HFF-Myc (cell line): ENCODE data around the gene LRRC57.
A peak's percentile ranks its signal among the peaks of the same experiment; 100 is the strongest.

Source experiments
- DNase-seq: peaks from one replicate; pipeline ENCODE4 v3.0.0-alpha.2; 2011; ENCODE audit warnings: low read depth; ENCODE audit errors: extremely low read depth
- H3K4me3 ChIP-seq: replicated peaks from 2 replicates; pipeline ENCODE4 v1.5.1; 2011; ENCODE audit warnings: low read depth, mild to moderate bottlenecking, control low read depth, low read length
- CTCF ChIP-seq: IDR thresholded peaks from 2 replicates; pipeline ENCODE4 v1.5.1; 2012; ENCODE audit warnings: mild to moderate bottlenecking, low read depth, low read length, control low read depth; ENCODE audit errors: missing control alignments

The LRRC57 gene

GRCh38 chr15:42502477-42502876, 46.1 kb downstream of the LRRC57 start:
- DNase-seq, result no peak
- no peak for TF ChIP-seq CTCF
- no peak overlapping the region for H3K4me3 ChIP-seq

- no peak for TF ChIP-seq CTCF
- no peak overlapping the region for H3K4me3 ChIP-seq
- DNase-seq, result no peak
Measured at GRCh38 chr15:42499858-42500609, 48.6 kb downstream of the LRRC57 start.

- no peak overlapping the region for H3K4me3 ChIP-seq
- no peak for DNase-seq
- TF ChIP-seq CTCF, result no peak
Measured at GRCh38 chr15:42498212-42499068, 50.2 kb downstream of the LRRC57 start.

GRCh38 chr15:42495361-42496212, 53.0 kb downstream of the LRRC57 start, which contains the start of gene SNAP23:
TSS of gene SNAP23 (plus strand) at chr15:42495634. CDS start at chr15:42511847, 16,213 bp downstream.
- no peak for TF ChIP-seq CTCF
- peak within 1 kb of the TSS; percentile 84 for H3K4me3 ChIP-seq
- peak; percentile 84 for DNase-seq

GRCh38 chr15:42494998-42495360, 53.6 kb downstream of the LRRC57 start:
- peak; percentile 45 for DNase-seq
- no peak for TF ChIP-seq CTCF
- peak overlapping the region; percentile 84 for H3K4me3 ChIP-seq

GRCh38 chr15:42493679-42494078, 54.9 kb downstream of the LRRC57 start:
- DNase-seq, result no peak
- TF ChIP-seq CTCF, result no peak
- no peak overlapping the region for H3K4me3 ChIP-seq
